EL (cell line): Measurements from ENCODE around the gene RAPGEF6.
"Not testable (repeated sequence)": the region's sequence is repeated elsewhere in the genome, so short reads cannot be mapped to it uniquely, and the experiment has no call there.

Experiments
- DNase-seq: peaks from one replicate; pipeline ENCODE4 v3.0.0-alpha.2; 2016

RAPGEF6 gene

GRCh38 chr5:131417240-131417869, 217.7 kb downstream of the RAPGEF6 start:
- peak; percentile 66 for DNase-seq

GRCh38 chr5:131416729-131417128, 218.3 kb downstream of the RAPGEF6 start:
- DNase-seq: no peak

DNA sequence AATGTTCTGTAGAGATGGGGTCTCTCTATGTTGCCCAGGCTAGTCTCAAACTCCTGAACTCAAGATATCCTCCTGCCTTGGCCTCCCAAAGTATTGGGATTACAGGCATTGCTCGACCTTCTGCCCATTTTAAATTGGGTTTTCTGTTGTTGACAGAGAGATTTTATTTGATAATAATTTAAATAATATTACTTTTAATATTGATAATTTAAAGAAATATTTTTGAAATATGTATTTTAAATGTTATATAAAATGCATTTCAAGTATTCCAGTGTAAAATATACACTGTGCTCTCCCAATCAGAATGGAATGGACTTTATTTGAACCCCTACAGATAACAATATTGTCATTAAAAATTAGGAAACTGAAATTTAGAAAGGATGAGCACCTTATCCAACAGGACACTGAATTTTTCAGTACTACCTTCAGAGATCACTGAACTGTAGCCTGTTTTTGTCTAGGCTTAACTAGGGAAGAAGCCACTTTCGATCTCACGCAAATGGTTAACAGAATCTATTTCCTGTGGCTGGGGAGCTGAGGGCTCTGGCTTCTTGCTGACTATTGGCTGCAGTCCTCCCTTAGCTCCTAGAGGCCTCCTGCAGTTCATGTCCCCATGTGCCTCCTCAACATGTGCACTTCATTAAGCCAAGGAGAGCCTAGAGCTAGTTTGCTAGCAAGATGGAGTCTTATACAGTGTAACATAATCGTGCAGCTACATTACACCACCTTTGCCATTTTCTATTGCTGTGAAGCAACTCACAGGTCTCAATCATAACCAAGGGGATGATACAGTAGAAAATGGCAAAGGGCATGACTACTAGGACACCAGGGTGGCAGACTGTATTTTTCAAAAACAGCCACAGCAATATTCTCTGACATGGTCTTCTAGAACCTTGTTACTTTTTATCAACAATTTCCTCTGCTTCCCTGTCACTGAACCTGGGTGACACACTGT, 221.1 kb downstream of the RAPGEF6 start:
- no peak for DNase-seq

- DNase-seq: no peak
Measured at GRCh38 chr5:131406975-131407638, 227.9 kb downstream of the RAPGEF6 start.

DNA sequence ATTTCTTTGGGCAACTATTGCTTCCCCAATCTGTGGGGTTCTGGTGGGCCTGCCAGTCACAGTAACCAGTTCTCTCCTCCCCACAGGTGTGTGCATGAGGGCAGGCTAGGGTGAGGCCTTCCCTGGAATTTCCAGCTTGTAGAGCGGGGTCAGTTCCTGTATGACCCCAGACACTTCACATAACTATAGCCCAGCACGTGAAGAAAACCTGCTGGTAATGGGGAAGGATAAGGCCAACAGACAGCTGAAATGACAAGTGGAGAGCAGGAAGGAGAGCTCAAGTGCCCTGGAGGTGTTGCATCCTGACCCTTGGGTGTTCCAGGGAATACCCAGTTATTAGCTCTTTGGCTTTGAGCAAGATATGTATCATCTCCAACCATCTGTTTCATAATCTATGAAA, 229.0 kb downstream of the RAPGEF6 start:
- no peak for DNase-seq

- no peak for DNase-seq
Measured at GRCh38 chr5:131405674-131406073, 229.4 kb downstream of the RAPGEF6 start.

DNA sequence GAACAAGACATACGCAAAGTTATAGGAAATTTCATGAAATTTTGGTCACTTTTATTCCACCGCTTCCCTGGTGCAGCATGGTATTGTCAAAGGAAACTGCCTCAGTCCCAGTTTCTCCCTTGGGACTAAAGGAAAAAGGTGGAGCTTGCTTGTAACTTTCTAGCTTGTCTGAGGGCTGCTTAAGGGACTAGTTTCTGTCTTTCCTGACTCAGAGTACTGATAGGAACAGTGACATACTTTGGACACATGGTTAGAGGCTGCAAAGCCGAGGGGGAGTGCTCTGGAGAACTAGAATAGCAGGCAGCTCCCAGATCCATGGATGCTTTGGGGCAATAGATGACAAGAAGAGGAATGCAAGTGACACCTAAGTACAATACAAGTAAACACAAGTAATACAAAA, 234.4 kb downstream of the RAPGEF6 start:
- DNase-seq: no peak

DNA sequence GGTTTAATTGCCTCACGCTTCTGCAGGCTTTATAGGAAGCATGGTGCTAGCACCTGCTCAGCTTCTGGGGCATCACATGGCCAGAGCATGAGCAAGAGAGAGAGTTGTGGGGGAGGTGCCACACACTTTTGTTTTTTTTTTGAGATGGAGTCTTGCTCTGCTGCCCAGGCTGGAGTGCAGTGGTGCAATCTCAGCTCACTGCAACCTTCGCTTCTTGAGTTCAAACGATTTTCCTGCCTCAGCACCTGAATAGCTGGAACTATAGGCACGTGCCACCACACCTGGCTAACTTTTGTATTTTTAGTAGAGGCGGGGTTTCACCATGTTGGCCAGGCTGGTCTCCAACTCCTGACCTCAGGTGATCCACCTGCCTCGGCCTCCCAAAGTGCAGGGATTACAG, 236.0 kb downstream of the RAPGEF6 start:
- DNase-seq: not testable (repeated sequence)

- DNase-seq: no peak
Measured at GRCh38 chr5:131396630-131397273, 238.3 kb downstream of the RAPGEF6 start.

DNA sequence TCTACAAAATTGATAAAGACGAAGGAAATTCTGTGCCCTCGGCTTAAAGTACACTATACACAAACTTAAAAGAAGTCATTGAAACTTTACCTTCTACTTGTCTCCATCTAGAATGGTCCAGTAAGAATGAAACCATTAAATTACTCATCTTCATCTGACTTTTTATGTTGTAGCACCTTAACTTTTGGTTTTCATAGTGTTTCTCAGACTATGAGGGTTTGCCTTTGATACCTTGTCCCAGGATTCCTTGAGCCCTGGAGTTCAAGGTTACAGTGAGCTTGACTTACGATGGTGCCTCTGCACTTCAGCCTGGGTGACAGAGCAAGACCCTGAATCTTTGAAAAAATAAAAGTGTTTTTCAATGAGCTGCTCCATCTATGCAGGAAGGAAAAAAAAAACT, 239.0 kb downstream of the RAPGEF6 start:
- no peak for DNase-seq

DNA sequence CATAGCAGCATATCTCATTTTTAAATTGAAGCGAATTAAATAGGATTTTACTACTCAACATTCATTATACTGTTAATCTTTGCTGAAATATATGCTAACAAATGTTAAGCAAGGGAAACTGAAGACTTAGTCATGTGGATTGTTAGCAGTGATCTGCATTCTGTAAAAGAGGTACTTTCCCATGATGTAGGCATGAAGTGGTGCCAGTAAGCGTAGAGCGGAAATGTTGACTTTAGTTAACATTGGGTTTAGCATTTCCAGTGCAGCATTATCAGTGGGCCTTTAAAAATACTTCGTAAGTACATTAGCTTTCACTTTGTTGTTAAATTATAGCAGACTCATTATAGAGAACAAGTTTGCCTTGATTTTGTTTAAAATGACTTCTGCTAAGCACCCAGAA, 240.9 kb downstream of the RAPGEF6 start:
- DNase-seq: no peak

DNA sequence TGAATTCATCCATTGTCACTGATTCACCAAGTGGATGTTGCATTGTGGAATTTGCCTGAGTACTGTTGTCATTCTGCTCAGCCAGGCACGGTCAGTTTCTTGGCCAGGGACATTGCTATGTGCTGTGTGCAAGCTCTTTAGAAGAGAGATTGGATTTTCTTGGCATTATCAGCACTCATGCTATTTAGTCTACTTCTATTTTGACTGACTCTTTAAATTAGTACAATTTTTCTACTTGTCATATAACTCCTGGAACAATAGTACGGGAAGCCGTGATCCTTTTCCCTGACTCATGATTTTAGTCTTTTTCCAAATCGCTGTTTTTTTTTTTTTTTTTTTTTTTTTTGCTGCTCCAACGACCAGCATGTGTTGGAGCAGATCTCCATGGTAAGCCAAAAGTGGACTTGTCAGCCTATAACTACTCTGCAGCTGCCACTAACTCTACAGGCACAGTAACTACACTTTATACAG, 241.5 kb downstream of the RAPGEF6 start:
- DNase-seq: no peak

- no peak for DNase-seq
Measured at GRCh38 chr5:131392466-131393095, 242.4 kb downstream of the RAPGEF6 start.

- no peak for DNase-seq
Measured at GRCh38 chr5:131389869-131390265, 245.2 kb downstream of the RAPGEF6 start.

DNA sequence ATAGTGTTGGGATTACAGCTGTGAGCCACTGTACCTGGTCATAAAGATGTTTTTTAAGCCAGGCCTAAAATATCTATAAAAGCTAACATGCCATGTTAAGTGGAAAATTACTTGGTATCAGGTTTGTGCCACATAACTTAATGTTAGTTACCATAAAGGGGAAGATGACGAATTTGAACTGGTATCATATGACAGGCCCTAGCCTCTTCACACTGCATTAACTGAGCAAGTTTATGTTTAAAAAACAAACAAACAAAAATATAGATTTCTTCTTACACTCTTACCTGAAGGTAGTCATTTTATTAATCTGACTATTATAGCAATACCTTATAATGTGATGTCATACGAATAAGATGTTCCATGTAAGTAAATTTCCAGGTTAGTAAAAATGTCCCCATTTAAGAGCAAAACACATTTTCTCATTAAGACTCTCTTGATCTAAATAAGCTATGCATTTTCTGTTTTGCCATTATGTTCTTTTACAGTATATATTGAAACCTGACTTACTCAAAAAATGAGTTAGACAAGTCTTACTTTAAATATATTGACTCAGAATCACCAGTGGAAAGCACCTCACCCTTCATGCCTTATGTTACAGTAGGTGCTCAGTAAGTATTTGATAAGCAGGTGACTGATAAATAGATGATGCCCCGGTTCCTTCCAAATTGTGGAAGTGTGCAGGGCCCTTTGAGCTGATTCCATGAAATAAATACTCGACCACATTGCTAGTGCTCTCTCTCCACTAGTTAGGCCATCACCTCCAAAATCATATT, 245.7 kb downstream of the RAPGEF6 start:
- no peak for DNase-seq

DNA sequence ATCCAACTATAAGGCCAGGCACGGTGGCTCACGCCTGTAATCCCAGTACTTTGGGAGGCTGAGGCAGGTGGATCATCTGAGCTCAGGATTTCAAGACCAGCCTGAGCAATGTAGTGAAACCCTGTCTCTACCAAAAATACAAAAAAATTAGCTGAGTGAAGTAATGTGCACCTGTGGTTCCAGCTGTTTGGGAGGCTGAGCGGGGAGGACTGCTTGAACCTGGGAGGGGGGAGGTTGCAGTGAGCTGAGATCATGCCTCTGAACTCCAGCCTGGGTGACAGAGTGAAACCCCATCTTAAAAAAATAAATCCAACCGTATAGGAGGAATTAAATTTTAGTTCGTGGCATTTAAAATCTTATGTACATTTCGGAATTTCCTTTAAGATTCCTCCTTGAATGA, 247.8 kb downstream of the RAPGEF6 start:
- no peak for DNase-seq

- DNase-seq: no peak
Measured at GRCh38 chr5:131386779-131387178, 248.2 kb downstream of the RAPGEF6 start.

DNA sequence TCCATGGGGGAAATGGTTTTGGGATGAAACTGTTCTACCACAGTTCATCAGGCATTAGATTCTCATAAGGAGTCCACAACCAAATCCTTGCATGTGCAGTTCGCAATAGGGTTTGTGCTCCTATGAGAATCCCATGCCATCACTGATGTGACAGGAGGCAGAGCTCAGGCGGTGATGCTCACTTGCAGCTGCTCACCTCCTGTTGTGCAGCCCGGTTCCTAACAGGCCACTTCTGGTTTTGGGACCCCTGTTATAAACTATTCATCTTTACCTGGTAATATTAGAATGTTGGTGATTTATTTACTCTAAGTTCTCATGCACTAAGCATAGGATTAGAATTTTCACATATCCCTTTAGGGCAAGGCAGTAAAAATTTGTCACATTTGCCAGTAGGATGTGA, 248.9 kb downstream of the RAPGEF6 start:
- no peak for DNase-seq

- no peak for DNase-seq
Measured at GRCh38 chr5:131384616-131385214, 250.3 kb downstream of the RAPGEF6 start.

- DNase-seq: no peak
Measured at GRCh38 chr5:131384173-131384572, 250.9 kb downstream of the RAPGEF6 start.
